Panc1 (cell line): ENCODE data around the gene TECR.

Source experiments
- POLR2AphosphoS5 ChIP-seq: IDR thresholded peaks from 2 replicates; pipeline ENCODE4 v1.6.1; 2012; ENCODE audit warnings: mild to moderate bottlenecking, low read depth, low read length, moderate library complexity
- TCF7L2 ChIP-seq: IDR thresholded peaks from 2 replicates; pipeline ENCODE4 v1.6.1; 2011; ENCODE audit warnings: mild to moderate bottlenecking, low read depth, low read length, inconsistent platforms
- TF ChIP-seq, protein P1 (sequence below): fragments of 450-650 bp; IDR thresholded peaks from 2 replicates; pipeline ENCODE4 v1.5.1; 2017; ENCODE audit warnings: mild to moderate bottlenecking
- TF ChIP-seq, protein P2 (sequence below), 2 experiments: IDR thresholded peaks; 2 replicates each; pipeline ENCODE4 v1.6.1; 2011 to 2012; ENCODE audit warnings: low read depth in 2 of 2, control low read depth in 1 of 2, low read length in 1 of 2, mild to moderate bottlenecking in 1 of 2, moderate library complexity in 1 of 2; ENCODE audit not compliant: insufficient read depth in 1 of 2

DNA sequence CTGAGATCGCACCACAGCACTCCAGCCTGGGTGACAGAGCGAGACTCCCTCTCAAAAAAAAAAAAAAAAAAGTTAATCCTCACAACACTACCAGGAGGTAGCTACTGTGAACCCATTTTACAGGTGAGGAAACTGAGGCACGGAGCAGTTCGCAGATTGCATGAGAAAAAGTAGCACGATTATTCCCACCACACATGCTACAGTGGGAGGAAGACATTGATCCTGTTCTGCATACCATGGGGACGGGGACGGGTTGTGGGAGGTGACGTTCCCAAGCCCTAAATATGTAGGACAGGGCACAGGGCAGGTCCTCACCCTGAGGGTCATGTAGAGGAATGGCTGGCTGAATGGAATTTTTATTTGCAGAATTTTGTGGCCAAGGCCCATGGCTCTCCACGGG, 77.2 kb downstream of the TECR start:
- TF ChIP-seq, protein P1, sequence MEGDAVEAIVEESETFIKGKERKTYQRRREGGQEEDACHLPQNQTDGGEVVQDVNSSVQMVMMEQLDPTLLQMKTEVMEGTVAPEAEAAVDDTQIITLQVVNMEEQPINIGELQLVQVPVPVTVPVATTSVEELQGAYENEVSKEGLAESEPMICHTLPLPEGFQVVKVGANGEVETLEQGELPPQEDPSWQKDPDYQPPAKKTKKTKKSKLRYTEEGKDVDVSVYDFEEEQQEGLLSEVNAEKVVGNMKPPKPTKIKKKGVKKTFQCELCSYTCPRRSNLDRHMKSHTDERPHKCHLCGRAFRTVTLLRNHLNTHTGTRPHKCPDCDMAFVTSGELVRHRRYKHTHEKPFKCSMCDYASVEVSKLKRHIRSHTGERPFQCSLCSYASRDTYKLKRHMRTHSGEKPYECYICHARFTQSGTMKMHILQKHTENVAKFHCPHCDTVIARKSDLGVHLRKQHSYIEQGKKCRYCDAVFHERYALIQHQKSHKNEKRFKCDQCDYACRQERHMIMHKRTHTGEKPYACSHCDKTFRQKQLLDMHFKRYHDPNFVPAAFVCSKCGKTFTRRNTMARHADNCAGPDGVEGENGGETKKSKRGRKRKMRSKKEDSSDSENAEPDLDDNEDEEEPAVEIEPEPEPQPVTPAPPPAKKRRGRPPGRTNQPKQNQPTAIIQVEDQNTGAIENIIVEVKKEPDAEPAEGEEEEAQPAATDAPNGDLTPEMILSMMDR: no peak
- no peak for TF ChIP-seq POLR2AphosphoS5
- TF ChIP-seq, protein P2, sequence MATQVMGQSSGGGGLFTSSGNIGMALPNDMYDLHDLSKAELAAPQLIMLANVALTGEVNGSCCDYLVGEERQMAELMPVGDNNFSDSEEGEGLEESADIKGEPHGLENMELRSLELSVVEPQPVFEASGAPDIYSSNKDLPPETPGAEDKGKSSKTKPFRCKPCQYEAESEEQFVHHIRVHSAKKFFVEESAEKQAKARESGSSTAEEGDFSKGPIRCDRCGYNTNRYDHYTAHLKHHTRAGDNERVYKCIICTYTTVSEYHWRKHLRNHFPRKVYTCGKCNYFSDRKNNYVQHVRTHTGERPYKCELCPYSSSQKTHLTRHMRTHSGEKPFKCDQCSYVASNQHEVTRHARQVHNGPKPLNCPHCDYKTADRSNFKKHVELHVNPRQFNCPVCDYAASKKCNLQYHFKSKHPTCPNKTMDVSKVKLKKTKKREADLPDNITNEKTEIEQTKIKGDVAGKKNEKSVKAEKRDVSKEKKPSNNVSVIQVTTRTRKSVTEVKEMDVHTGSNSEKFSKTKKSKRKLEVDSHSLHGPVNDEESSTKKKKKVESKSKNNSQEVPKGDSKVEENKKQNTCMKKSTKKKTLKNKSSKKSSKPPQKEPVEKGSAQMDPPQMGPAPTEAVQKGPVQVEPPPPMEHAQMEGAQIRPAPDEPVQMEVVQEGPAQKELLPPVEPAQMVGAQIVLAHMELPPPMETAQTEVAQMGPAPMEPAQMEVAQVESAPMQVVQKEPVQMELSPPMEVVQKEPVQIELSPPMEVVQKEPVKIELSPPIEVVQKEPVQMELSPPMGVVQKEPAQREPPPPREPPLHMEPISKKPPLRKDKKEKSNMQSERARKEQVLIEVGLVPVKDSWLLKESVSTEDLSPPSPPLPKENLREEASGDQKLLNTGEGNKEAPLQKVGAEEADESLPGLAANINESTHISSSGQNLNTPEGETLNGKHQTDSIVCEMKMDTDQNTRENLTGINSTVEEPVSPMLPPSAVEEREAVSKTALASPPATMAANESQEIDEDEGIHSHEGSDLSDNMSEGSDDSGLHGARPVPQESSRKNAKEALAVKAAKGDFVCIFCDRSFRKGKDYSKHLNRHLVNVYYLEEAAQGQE (IDR thresholded peaks at IDR 0.05; ENCODE audit: insufficient read depth in 1 of 2, low read depth in 2 of 2, low read length in 1 of 2): no peak
- TF ChIP-seq TCF7L2: no peak
